HG03575 (cell line): ENCODE measurements around the gene RHBDL3.
"Not testable (repeated sequence)": the region's sequence is repeated elsewhere in the genome, so short reads cannot be mapped to it uniquely, and the experiment has no call there.

Experiments used
- ATAC-seq: cut with Tn5 transposase; IDR thresholded peaks from one replicate; pipeline ENCODE4 v1.9.1; 2021; ENCODE audit not compliant: unreplicated experiment, insufficient number of reproducible peaks, low FRiP score; ENCODE audit errors: extremely low read depth

The RHBDL3 gene

DNA sequence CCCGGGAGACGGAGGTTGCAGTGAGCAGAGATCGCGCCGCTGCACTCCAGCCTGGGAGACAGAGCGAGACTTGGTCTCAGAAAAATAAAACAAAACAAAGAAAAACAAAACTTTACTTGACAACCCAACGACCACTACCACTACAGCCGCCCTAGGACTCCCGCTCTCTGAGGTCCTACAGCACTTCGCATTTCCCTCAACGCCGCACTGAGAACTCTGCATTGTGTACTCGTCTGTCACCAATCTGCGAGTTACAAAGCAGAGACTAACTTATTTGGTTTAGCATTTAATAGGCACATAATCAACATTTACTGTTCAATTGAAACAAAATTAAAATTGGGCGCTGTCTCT is 83.8 kb downstream of the RHBDL3 start:
- no peak for ATAC-seq

DNA sequence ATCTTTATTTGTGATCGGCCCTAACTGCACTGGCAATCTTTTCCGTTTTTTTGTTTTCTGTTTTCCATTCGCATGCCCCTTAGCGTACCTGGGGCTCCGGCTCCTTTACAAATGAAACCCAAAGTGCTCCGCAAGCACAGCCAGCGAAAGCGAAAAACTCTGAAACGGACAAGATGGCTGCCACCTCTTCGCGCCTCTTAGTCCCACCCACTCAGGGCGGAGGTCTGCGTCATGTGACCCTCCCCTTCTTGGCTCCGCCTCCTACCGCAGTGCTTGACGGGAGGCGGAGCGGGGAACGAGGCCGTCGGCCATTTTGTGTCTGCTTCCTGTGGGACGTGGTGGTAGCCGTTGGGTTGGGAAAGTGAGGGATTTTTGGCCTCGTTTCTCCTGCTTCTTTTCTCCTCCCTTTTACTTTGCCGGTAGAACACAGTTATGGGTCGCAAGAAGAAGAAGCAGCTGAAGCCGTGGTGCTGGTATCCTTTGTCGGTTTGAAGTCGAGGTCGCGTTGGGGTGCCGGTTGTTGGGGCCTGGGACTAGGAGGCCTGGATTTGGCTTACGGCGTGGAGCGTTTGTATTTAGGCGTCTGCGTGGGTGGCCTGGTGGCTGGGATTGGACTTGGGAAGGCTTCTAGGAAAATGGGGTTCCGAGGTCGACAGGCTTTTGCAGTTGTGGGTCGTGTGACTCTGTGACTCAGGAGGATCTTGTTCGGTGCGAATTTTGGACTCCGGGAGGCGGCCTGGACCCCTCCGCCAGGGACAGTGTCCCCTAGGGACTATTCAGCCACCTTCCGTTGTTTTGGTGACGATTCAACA is 84.4 kb downstream of the RHBDL3 start, which contains the start of gene ZNF207:
Gene ZNF207, plus strand, starts transcription at position 304 of the 812 bp plus-strand sequence. Its CDS starts 129 bp downstream, at position 433.
- ATAC-seq = peak; percentile 52

DNA sequence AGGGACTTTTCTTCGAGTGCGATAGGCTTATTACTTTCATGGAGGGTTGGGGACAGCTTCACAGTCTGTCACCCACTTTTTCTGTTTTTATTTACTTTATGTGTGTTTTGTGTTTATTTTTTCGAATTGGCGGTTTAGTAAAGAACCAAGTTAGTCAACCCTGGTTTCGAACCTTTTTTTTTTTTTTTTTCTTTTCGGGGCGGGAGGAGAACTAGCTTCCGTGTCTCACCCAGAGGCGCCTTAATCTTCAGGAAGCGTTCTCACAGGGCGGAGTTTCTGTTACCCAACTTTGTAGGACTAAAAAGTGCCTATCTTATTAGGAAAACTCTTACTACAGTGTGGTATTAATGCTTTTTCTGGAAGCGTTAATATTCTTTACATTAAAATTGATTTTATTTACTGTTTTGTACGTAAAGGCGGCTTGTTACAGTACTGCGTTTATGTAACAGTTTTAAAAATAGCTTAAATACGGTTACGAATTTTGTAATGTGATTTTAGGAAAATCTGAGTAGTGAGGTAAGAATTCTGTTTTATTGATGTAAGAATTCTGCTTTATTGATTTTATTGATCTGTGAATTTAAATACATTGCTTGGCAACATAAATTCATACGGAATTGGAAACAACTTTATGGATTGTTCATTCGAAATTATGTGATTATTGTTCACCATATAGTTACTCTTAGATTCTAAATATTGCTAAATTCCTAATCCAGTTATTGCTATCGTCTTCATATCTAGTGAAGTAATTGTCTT is 85.2 kb downstream of the RHBDL3 start:
- no peak for ATAC-seq

DNA sequence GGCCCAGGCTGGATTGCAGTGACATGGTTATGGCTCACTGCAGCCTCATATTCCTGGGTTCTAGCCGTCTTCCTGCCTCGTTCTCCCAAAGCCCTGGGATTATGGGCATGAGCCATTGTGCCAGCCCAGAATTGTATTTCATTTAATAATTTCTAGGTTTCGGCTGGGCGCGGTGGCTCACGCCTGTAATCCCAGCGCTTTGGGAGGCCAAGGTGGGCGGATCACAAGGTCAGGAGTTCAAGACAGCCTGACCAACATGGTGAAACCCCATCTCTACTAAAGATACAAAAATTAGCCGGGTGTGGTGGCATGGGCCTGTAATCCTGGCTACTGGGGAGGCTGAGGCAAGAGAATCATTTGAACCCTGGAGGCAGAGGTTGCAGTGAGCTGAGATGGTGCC is 87.1 kb downstream of the RHBDL3 start:
- not testable (repeated sequence) for ATAC-seq

DNA sequence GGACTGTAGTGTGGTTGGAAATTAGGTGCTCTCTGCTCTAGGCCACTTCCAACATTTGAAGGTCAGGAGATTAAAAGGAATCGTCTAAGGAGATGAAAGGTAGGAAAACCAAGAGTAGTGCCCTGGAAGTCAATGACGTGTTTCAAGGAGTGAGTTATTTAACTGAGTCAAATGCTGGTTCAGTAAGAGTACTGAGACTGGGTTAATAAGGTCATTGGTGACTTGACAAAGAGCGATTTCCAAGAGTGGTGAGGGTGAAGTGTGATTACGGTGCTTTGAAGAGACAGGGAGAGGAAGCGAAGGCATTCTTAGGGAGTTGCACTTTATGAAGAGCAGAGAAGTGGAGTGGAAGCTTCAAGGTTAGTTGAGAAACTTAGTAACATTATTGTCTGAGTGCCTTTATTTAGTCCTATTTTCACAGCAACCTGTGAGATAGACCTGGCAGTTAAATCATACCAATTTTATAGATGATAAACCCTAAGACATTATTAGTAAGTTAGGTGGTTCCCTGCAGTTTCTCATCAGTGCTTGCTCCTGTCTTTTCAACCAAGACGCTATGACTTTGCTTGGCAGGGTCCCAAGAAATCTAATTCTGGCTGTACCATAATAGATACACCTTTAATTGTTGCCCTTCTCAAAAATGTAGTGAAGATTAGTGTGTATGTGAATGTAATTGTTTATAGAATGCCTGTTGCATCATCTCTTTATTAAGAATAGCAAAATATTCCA is 90.2 kb downstream of the RHBDL3 start:
- no peak for ATAC-seq

DNA sequence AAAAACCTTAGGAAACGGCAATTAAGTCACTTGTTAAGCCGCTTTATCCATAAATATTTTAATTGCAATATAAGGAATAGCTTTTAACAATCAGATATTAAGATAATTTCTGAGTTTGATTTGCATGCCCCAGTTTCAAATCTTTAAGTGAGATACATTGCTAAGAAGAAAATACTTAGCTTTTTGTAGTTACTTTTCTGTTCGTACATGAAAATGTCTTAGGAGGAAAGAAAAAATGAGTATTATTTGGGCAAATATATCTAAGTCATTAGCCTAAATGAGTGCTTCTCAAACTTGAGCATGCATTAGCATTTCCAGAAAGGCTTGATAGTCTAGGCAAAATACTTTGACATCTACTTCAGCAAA is 90.7 kb downstream of the RHBDL3 start:
- ATAC-seq = no peak

DNA sequence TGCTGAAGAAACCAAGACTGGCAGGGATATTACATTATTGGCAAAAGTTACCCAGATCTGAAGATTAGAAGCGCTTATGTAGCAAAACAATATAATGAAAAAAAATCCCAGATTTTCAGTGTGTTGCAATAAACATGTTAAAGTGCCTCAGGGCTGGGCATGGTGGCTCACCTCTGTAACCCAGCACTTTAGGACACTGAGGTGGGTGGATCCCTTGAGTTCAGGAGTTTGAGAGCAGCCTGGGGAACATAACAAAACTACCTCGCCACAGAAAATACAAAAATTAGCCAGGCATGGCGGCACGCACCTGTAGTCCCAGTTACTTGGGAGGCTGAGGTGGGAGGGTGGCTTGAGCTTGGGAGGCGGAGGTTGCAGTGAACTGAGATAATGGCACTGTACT is 91.1 kb downstream of the RHBDL3 start:
- ATAC-seq = no peak

DNA sequence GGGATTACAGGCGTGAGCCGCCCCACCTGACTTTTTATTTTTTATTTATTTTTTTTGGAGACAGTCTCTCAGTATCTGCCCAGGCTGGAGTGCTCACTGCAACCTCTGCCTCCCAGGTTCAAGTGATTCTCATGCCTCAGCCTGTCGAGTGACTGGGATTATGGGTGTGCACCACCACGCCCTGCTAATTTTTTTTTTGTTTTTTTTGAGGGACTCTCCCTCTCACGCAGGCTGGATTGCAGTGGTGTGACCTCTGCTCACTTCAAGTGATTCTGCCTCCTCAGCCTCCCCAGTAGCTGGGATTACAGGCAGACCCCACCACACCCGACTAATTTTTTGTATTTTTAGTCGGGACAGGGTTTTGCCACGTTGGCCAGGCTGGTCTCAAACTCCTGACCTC is 92.0 kb downstream of the RHBDL3 start:
- no peak for ATAC-seq

DNA sequence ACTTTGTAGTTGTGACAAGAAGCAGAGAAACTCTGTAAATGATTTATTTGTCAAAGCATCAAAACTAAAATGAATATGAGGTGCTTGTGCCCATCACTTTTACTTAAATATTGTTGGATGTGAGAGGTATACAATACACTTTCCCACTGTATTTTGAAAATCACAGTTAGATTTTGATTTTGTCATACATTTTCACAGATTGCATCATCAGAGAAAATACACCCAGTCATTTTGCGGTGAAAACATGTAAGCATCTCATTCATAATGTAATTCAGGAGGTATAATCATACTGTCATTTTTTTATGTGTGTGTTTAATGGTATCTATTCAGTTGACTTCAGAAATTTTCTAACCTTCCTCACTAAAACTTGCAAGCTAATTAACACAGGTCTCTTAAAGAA is 95.6 kb downstream of the RHBDL3 start:
- ATAC-seq = no peak

DNA sequence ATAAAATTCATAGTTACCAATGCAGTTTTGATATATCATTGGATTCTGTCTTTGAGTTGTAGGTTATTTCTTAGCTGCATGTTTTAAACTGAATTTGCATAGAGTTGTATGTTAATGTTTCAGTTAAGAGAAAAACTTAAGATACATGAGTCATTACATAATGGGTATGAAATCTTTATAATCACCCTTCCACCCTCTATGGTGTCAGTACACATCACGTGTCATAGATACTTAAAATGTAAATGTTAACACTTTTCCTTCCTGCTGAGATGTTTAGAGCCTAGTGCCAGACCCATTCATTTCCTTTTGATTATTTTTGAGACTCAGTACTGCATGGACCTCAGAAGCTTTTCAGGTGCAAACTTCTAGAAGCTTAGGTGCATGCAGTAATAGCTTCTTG is 104.8 kb downstream of the RHBDL3 start:
- ATAC-seq = no peak
